Hepatocyte (in vitro differentiated cells): Measurements from ENCODE around the gene VAMP1. TPM values are rescaled to one million over a fixed set of nuclear protein-coding genes. Genes with fewer than 3 reads are reported as not detected.

ENCODE experiments used
- DNase-seq: peaks from one replicate; pipeline ENCODE4 v3.0.0-alpha.2; 2016; ENCODE audit warnings: low spot score
- H2AFZ ChIP-seq: fragments of 200-600 bp; sonication (generic); 2 replicates; pipeline ENCODE4 v1.6.0; 2016; ENCODE audit warnings: antibody characterized with exemption, mild to moderate bottlenecking
- H3K27ac ChIP-seq: fragments of 200-600 bp; sonication (generic); 2 replicates; pipeline ENCODE4 v1.5.1; 2016; ENCODE audit warnings: mild to moderate bottlenecking
- H3K27me3 ChIP-seq: fragments of 200-600 bp; sonication (generic); 2 replicates; pipeline ENCODE4 v1.6.1; 2016
- H3K36me3 ChIP-seq: fragments of 200-600 bp; sonication (generic); replicated peaks from 2 replicates; pipeline ENCODE4 v1.5.1; 2016; ENCODE audit warnings: low read depth; ENCODE audit not compliant: insufficient read depth
- H3K4me1 ChIP-seq: fragments of 200-600 bp; sonication (generic); 2 replicates; pipeline ENCODE4 v1.5.1; 2016; ENCODE audit warnings: mild to moderate bottlenecking, moderate library complexity; ENCODE audit not compliant: insufficient read depth
- H3K4me2 ChIP-seq: fragments of 200-600 bp; sonication (generic); 2 replicates; pipeline ENCODE4 v1.6.0; 2016
- H3K4me3 ChIP-seq: fragments of 200-600 bp; sonication (generic); 2 replicates; pipeline ENCODE4 v1.5.1; 2016; ENCODE audit warnings: mild to moderate bottlenecking
- H3K79me2 ChIP-seq: fragments of 200-600 bp; sonication (generic); 2 replicates; pipeline ENCODE4 v1.6.0; 2017; ENCODE audit warnings: mild to moderate bottlenecking
- H3K9me2 ChIP-seq: fragments of 200-600 bp; sonication (generic); replicated peaks from 2 replicates; pipeline ENCODE4 v1.6.0; 2017; ENCODE audit warnings: mild to moderate bottlenecking; ENCODE audit not compliant: insufficient read depth
- H3K9me3 ChIP-seq: fragments of 200-600 bp; sonication (generic); 2 replicates; pipeline ENCODE4 v1.5.1; 2016; ENCODE audit warnings: low read depth, mild to moderate bottlenecking
- H4K20me1 ChIP-seq: fragments of 200-600 bp; sonication (generic); 2 replicates; pipeline ENCODE4 v1.6.0; 2016; ENCODE audit warnings: mild to moderate bottlenecking; ENCODE audit not compliant: insufficient read depth, poor library complexity, severe bottlenecking
- CTCF ChIP-seq: fragments of 200-600 bp; sonication (generic); IDR thresholded peaks from 2 replicates; pipeline ENCODE4 v1.5.1; 2016; ENCODE audit warnings: antibody characterized with exemption, mild to moderate bottlenecking; ENCODE audit not compliant: poor library complexity
- EZH2 ChIP-seq: fragments of 200-600 bp; sonication (generic); IDR thresholded peaks from 2 replicates; pipeline ENCODE4 v1.6.1; 2016; ENCODE audit warnings: antibody characterized with exemption, mild to moderate bottlenecking, borderline replicate concordance
- EZH2phosphoT487 ChIP-seq: fragments of 200-600 bp; sonication (generic); IDR thresholded peaks from one replicate; pipeline ENCODE4 v1.6.1; 2018; ENCODE audit warnings: antibody characterized with exemption, mild to moderate bottlenecking, low read depth, moderate library complexity; ENCODE audit not compliant: unreplicated experiment, severe bottlenecking
- WGBS: methylation state at CpG from one replicate; pipeline ENCODE4 v1.1.6; 2016; ENCODE audit warnings: low lambda C conversion rate; ENCODE audit errors: missing lambda C conversion rate; 5-methylcytosine and 5-hydroxymethylcytosine counted together
- polyA plus RNA-seq: library from polyadenylated mRNA; unstranded; fragments of >200 nt; fragmentation: Nextera tagmentation; extraction: Ambion mirVana; gene quantifications from 2 replicates; pipeline ENCODE4 v1.2.1, GENCODE V29; 2016
- total RNA-seq: library from RNA; depleted of rRNA; stranded (reverse); fragments of >200 nt; gene quantifications from 2 replicates; pipeline ENCODE4 v1.2.3, GENCODE V29; 2014

The VAMP1 gene
- total and polyA plus RNA-seq, 2 experiments from 2014 or later, result 5.0 to 5.9 TPM

GRCh38 chr12:6426882-6427671 is 43.4 kb downstream of the VAMP1 start:
- Histone ChIP-seq H3K9me2 (no peaks in the 10 kb centered on the region), H4K20me1 (no peaks in the 10 kb centered on the region), H3K4me2 (no peak overlapping the region), H3K27me3 (no peaks in the 10 kb centered on the region), H3K79me2 (no peaks in the 10 kb centered on the region), H3K36me3 (no peaks in the 10 kb centered on the region), H3K9me3 (no peaks in the 10 kb centered on the region), H3K27ac (no peak overlapping the region), H2AFZ (no peak overlapping the region), H3K4me3 (no peak overlapping the region), H3K4me1 (no peaks in the 10 kb centered on the region)
- WGBS, result 94% methylated on average over 14 of the region's 14 CpGs
- DNase-seq, result no peak
- TF ChIP-seq CTCF, result no peak
- no peak for TF ChIP-seq EZH2
- no peak for TF ChIP-seq EZH2phosphoT487

- no peaks in the 10 kb centered on the region for H3K36me3 ChIP-seq
- no peak overlapping the region for H3K4me2 ChIP-seq
- H2AFZ ChIP-seq, result no peak overlapping the region
- H3K27ac ChIP-seq, result no peak overlapping the region
- H3K27me3 ChIP-seq, result no peaks in the 10 kb centered on the region
- no peaks in the 10 kb centered on the region for H3K9me3 ChIP-seq
- H3K9me2 ChIP-seq, result no peaks in the 10 kb centered on the region
- 87% methylated on average over 23 of the region's 23 CpGs for WGBS
- no peak for TF ChIP-seq EZH2
- TF ChIP-seq CTCF, result no peak
- no peak for TF ChIP-seq EZH2phosphoT487
- no peaks in the 10 kb centered on the region for H3K79me2 ChIP-seq
- H3K4me1 ChIP-seq, result no peaks in the 10 kb centered on the region
- no peak for DNase-seq
- no peak overlapping the region for H3K4me3 ChIP-seq
- no peaks in the 10 kb centered on the region for H4K20me1 ChIP-seq
These were observed 44.6 kb downstream of the VAMP1 start for GRCh38 chr12:6425590-6426531.

GRCh38 chr12:6424866-6425265 is 45.6 kb downstream of the VAMP1 start:
- no peak overlapping the region for H2AFZ ChIP-seq
- H3K79me2 ChIP-seq, result no peaks in the 10 kb centered on the region
- no peak overlapping the region for H3K4me2 ChIP-seq
- TF ChIP-seq EZH2phosphoT487 (no peak), CTCF (no peak), EZH2 (no peak)
- no peak for DNase-seq
- no peaks in the 10 kb centered on the region for H4K20me1 ChIP-seq
- H3K36me3 ChIP-seq, result no peaks in the 10 kb centered on the region
- H3K4me3 ChIP-seq, result no peak overlapping the region
- H3K9me2 ChIP-seq, result no peaks in the 10 kb centered on the region
- 78% methylated on average over 8 of the region's 8 CpGs for WGBS
- H3K4me1 ChIP-seq, result peaks cover 4% of the 10 kb centered on the region
- no peak overlapping the region for H3K27ac ChIP-seq
- H3K27me3 ChIP-seq, result no peaks in the 10 kb centered on the region
- H3K9me3 ChIP-seq, result no peaks in the 10 kb centered on the region
